NCI-H774 (cell line): ENCODE results near the gene PNPLA4.

ENCODE experiments used
- DNase-seq: peaks from one replicate; lab custom pipeline; 2025; lab: John Stamatoyannopoulos, UW

Gene PNPLA4

GRCh38 chrX:7852166-7852565 lies 75.0 kb downstream of the PNPLA4 start:
- no peak for DNase-seq
